ENCODE data around the gene LRP10. TPM values are rescaled to one million over a fixed set of nuclear protein-coding genes. Genes with fewer than 3 reads are reported as not detected.
"Not testable (repeated sequence)": the region's sequence is repeated elsewhere in the genome, so short reads cannot be mapped to it uniquely, and the experiment has no call there.

LRP10 gene
- total RNA-seq, 1 donor from 2014 or later = 71.0 TPM

- DNase-seq (ENCODE audit: low spot score) = no peak
- intact Hi-C loops (cut with DNase I) = loop anchor here (5.0 kb wide), 2 partner anchors 198 to 298 kb away; no protein-coding TSS in a partner anchor
Observed at GRCh38 chr14:22854963-22855724, 16.4 kb upstream of the LRP10 start.

- no peak for DNase-seq (ENCODE audit: low spot score)
- intact Hi-C loops (cut with DNase I) = no loop called here
Observed at GRCh38 chr14:22856428-22856827, 15.1 kb upstream of the LRP10 start.

- DNase-seq (ENCODE audit: low spot score); intact Hi-C loops (cut with DNase I): not testable (repeated sequence)
Observed at GRCh38 chr14:22860377-22860776, 11.2 kb upstream of the LRP10 start.

- intact Hi-C loops (cut with DNase I) = no loop called here
Observed at GRCh38 chr14:22861651-22862050, 9.9 kb upstream of the LRP10 start.

GRCh38 chr14:22864979-22865378 lies 6.6 kb upstream of the LRP10 start:
- no peak for DNase-seq (ENCODE audit: low spot score)
- intact Hi-C loops (cut with DNase I) = no loop called here

More at GRCh38 chr14:22861651-22862050, 9.9 kb upstream of the LRP10 start:
- no peak for DNase-seq (ENCODE audit: low spot score)

- intact Hi-C loops (cut with DNase I) = no loop called here
- DNase-seq (ENCODE audit: low spot score) = no peak
Observed at GRCh38 chr14:22865424-22866405, 5.8 kb upstream of the LRP10 start.

GRCh38 chr14:22866874-22867273 lies 4.7 kb upstream of the LRP10 start:
- DNase-seq (ENCODE audit: low spot score) = no peak
- intact Hi-C loops (cut with DNase I) = no loop called here

- DNase-seq (ENCODE audit: low spot score) = no peak
- intact Hi-C loops (cut with DNase I) = loop anchor here (1.0 to 5.0 kb wide), 2 partner anchors 46 to 111 kb away; partner anchors contain the start of genes AJUBA and RBM23
Observed at GRCh38 chr14:22870811-22871223, 723 bp upstream of the LRP10 start.

- peak; percentile 92 for DNase-seq (ENCODE audit: low spot score)
- intact Hi-C loops (cut with DNase I) = loop anchor here (5.0 kb wide), 1 partner anchor 45 kb away; the partner anchor contains the start of gene RBM23
Observed at GRCh38 chr14:22872033-22872832, 693 bp downstream of the LRP10 start.

- DNase-seq (ENCODE audit: low spot score) = no peak
- intact Hi-C loops (cut with DNase I) = loop anchor here (5.0 kb wide), 1 partner anchor 44 kb away; the partner anchor contains the start of gene RBM23
Observed at GRCh38 chr14:22872833-22873520, 1.4 kb downstream of the LRP10 start.

GRCh38 chr14:22875003-22875747 lies 3.6 kb downstream of the LRP10 start:
- intact Hi-C loops (cut with DNase I) = no loop called here
- DNase-seq (ENCODE audit: low spot score) = no peak

- intact Hi-C loops (cut with DNase I) = no loop called here
Observed at GRCh38 chr14:22875748-22876319, 4.3 kb downstream of the LRP10 start.

GRCh38 chr14:22877000-22877501 lies 5.5 kb downstream of the LRP10 start:
- DNase-seq (ENCODE audit: low spot score) = no peak
- intact Hi-C loops (cut with DNase I) = no loop called here

More at GRCh38 chr14:22875748-22876319, 4.3 kb downstream of the LRP10 start:
- DNase-seq (ENCODE audit: low spot score) = no peak

- intact Hi-C loops (cut with DNase I) = no loop called here
- DNase-seq (ENCODE audit: low spot score) = no peak
Observed at GRCh38 chr14:22878271-22879246, 7.0 kb downstream of the LRP10 start.

GRCh38 chr14:22882064-22882463 lies 10.5 kb downstream of the LRP10 start:
- DNase-seq (ENCODE audit: low spot score) = no peak
- intact Hi-C loops (cut with DNase I) = no loop called here

- intact Hi-C loops (cut with DNase I) = no loop called here
- DNase-seq (ENCODE audit: low spot score) = no peak
Observed at GRCh38 chr14:22882529-22883172, 11.1 kb downstream of the LRP10 start.

Measured in cardiac septum (tissue), 1 donor.